GM19452 (cell line): ENCODE results near the gene CPLX3.

ENCODE experiments used
- ATAC-seq: cut with Tn5 transposase; IDR thresholded peaks from one replicate; pipeline ENCODE4 v1.9.1; 2021; ENCODE audit not compliant: unreplicated experiment

Gene CPLX3

DNA sequence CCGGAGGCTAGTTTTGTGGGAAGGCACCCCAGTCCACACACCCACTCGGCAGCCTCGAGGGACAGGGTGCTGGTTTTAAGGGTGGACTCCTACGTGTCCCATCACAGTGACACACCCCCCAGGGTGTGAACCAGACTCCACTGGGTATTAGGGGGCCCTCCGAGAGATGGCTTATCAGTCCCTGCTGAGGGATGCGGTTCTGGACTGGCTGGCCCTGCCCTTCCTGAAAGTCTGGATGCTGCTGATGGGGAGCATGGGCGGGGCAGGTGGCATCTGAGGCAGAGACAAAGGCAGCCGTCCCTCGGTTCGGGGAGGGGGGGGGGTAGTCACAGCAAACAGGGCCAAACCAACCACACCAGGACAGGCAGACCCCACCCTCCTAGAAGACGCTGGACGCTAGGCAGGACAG is 17.5 kb downstream of the CPLX3 start:
- no peak for ATAC-seq

DNA sequence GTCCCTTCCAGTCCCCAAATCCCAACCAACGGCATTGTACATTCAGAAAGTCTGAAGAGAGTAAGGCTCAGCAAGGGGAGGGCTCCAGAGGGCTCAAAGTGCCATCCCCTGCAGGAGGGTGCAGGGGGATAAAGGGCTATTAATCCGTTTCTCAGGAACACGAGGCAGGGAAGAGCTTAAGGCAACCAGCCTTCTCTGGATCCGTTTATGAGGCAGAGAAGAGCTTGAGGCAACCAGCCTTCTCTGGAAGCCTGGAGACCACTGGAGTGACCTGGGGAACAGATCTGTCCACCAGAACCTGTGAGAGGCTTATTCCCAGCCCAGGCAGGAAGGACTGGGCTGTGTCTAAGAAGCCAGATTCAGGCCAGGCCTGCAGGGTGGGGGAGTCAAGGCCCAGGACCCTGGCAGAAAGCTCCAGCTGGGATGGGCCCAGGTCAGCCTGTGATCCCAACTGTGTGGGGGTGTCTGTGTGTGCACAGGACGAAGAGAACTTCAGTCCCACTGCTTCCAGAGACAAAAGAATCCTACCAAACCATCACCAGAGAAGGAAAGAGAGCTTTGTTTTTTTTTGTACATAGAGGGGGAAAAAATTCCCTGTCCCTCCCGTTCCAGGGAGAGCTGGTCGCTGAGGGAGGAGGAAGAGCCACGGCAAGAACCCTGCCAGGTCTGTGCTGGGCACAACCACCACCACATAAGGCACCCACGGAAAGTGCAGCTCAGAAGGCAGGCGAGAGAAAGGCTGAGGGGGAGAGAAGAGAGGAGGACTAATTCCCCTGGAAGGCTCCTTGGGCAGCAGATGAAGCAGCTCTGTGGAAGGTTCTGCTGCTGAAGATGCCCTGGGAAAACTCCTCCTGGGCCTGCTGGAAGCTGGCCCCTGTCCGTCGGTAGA is 18.1 kb downstream of the CPLX3 start:
- ATAC-seq = no peak

DNA sequence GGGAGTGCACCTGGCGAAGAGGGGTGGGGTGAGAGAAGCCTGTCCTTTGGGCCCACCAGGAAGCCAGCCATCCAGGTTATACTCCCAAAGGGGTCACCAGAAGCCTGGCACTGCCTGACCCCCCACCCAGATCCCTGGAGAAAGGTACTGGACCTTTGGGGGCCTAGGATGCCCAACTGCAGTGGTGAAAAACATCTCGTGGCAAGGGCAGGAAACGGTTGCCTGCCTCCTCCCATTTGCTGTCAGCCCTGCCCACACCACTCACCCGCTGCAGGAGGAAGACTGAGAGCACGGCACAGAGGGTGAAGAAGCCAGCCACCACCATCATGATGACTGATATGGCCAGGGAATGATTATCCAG is 18.8 kb downstream of the CPLX3 start:
- ATAC-seq = no peak

DNA sequence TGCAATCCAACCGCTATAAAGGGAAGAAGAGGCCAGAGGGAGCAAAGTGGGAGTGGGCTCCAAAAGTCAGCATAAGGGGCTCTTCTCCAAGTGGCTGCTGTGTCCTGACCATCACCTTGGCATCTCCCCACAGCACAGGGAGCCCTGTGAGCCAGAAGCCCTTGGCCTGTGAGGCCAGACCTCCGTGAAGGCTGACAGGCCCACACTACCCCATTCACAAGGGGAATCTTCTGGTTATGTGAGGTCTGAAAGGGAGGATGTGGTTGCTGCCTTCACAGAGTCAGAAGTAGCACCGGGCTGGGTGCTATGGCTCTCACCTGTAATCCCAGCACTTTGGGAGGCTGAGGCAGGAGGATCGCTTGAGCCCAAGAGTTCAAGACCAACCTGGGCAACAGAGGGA is 19.2 kb downstream of the CPLX3 start:
- no peak for ATAC-seq

DNA sequence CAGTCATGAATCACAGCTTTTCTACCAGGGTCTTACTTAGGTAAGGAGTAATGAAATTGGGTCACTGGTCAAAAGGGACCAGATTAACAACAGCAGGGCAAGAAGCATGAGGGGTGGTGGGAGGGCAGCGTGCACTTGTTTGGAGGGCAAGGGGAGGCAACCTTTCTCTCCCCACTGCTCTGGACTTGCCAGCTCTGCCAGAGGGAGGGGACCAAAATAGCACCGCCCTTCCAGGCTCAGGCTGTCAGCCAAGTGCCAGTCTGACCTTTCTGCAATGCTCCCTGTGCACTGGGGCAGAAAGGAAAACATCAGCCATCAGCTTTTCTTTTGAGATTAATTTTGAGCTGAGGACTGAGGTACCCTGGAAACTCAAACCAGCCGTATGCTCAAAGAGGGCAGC is 21.0 kb downstream of the CPLX3 start:
- ATAC-seq = no peak

DNA sequence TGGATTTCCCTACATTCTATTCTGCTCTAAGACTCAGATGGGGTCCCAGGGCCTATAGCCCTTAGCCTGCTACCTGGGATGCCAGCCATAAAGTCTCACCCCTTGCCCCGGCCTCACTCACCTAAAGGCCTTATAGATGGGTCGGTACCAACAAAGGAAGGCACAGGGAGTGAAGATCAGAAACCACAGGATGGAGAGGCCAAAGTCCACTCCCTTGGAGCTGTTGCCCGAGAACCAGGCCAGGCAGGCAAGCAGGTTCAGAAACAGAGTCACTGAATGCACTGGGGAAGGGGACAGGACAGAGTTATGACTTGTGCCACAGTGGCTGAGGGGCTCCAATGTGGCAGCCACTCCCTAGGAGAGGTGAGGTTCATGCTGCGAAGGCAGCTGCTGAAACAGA is 24.0 kb downstream of the CPLX3 start:
- ATAC-seq = no peak

DNA sequence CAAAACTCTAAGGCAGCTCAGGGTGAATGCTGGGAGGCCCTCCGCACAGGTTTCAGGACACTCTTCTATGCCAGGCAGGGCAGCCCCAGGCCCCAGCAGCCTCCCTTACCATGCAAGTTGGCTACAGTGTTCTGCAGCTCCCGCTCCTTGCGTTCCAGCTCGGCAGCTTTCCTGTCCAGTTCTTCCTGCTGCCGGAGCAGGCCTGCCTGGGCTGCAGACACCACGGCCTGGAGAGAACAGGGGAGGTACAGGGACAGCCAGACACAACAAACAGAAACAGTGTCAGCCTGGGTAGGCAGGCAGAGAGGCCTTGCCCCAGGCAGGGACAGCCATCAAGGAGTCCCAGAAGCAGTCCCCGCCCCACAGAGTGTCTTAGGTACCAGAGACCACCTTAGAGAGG is 25.5 kb downstream of the CPLX3 start:
- ATAC-seq = no peak

DNA sequence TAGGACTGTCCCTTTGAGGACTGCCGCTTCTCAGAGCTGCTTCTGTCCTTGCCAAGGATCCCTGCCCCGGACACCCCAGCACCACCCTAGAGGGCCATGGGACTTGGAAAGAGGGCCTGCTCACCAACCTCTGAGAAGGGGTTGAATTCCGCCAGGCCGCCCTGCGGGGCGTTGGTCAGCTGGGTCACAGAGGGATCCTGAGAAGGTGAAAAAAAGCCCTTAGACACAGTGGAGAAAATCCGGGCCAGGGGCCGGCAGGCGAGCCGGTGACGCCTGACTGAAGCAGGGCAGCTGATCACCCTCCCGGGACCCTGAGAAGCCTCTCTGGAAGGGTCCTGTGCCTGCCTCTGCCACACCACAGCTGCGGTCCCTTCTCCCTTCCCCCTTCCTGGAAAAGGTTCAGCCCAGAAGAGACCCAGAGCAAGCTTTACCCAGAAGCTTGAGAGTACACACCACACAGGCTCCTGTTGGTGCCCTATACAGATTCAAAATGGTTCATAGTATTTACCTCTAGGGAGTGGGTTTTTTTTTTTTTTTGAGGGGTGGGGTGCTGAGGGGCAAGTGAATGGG is 28.1 kb downstream of the CPLX3 start:
- no peak for ATAC-seq

DNA sequence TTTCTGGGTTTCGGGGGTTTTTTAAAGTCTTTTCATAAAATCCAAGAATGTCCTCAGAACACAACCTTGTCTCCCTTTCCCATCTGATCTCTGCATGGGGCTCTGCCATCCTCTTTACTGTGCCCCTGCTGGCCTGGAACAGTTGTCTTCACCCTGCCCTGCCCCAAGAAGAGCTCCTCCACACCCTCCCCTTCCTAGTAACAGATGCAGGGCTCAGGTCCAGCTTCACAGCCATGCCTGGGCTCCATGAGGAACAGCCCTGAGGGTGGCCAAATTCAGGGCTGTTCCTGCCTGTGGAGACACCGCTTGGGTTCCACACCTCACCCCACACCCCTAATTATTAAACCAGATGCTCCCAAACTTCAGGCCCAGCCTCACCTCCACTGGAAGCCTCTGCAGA is 29.4 kb downstream of the CPLX3 start:
- no peak for ATAC-seq

DNA sequence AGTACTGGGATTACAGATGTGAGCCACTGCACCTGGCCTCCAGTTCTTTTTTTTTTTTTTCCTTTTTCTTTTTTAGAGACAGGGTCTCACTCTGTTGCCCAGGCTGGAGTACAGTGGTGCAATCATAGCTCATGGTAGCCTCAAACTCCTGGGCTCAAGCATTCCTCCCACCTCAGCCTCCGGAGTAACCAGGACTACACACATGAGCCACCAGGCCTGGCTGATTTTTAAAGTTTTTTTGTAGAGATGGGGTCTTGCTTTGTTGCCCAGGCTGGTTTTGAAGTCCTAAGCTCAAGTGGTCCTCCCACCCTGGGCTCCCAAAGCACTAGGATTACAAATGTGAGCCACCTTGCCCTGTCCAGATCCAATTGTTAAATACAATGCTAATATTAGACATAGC is 30.1 kb downstream of the CPLX3 start:
- no peak for ATAC-seq

DNA sequence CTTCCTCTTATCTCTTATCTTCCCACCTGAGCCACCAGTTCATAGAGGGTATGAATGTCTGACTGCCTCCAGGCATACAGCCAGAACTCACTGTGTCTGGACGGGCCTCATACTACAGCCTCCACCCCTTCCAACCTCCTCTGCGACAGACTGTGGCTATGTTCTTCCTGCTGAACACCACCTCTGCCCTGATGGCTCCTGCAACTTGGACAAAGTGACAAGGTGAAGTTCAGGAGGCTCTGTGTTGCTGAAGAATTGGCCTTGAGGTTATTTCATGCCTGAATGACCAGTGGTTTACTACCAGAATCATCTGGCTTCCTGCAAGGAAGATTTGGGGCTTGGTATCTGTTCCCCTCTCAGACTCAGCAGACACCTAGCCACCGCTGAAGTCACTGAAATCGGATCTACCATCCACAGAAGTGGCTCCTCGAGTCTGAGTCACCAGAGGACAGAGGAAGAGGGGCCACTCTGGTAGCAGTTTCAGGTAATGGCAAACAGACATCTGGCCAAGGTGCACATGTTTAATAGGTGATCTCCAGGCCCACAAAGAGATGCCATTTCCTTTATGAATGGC is 30.7 kb downstream of the CPLX3 start:
- peak; percentile 82 for ATAC-seq

DNA sequence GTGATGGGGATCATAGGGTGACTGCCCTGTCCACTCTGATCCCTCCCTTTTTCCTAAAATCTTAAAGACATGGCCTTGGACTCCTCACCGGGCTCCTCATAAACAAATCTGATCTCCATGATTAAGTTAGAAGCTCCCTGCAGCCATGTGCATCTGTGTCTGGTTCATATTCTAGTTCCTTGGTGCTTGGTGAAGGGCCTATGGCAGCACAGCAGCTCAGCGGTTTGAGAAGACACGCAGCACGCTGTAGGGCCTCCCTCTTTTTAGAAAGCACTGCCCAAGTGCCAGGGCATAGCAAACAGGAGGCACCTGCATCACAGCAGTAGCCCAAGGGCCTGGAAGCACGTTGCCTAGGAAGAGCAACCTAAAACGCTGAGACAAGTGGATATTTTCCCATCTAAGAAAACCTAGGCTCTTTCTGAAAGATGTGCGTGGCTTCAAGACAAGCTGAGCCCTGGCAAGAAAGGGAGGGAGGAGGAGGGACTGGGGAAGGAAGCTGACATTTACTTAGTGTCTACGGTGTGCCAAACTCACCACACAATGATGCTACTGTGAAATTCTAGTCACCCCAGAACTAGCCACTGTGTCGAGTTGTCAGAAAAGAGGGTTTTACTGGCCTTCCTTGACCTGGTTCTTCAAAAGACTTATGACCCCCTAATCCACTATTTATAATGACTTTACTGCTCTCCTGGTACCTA is 31.4 kb downstream of the CPLX3 start:
- ATAC-seq = peak; percentile 17

DNA sequence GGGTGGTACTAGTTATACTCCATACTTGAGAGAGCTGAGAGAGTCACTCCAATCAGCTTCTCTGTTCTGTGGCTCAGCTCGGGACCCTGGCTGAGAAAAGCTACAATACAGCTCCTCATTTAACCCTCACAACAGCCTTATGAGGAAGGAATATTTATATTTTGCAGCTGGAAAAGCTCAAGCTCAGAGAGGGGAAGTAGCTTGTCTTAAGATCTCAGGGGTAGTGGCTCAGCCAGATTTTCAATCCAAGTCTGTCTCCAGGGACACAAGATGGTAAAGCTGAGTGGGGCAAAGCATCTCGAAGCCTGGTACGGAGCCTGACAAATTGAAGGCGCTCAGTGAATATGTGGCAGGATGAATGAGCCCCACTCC is 31.9 kb downstream of the CPLX3 start:
- no peak for ATAC-seq

DNA sequence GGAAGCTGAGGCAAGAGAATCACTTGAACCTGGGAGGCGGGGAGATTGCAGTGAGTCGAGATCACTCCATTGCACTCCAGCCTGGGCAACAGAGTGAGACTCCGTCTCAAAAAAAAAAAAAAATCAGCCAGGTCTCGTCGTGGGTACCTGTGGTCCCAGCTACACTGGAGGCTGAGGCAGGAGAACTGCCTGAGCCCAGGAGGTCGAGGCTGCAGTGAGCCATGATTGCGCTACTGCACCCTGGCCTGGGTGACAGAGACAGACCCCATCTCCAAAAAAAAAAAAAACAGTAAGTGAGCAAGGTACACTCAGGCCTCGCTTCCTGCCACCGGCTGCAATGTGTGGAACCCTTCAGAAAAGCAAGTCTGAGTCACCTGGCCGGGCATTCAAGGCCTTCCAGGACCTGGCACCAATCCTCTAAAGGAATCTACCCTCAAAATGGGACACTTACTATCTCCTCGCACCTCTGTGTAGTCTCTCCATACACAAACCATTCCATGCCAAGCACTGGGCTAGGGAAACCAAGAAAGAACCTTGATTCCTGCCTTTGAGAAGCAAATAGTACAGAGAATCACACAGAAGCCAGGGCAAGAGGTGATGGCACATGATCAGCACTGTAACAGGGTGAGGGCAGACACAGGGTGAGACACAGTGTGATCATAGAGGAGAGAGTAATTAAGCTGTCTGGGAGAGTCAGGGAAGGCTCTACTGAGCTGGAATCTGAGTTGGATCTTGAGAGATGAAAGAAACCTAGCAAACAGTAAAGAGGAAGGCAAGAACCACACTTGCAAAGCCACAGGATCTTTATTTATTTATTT is 37.0 kb downstream of the CPLX3 start:
- no peak for ATAC-seq

DNA sequence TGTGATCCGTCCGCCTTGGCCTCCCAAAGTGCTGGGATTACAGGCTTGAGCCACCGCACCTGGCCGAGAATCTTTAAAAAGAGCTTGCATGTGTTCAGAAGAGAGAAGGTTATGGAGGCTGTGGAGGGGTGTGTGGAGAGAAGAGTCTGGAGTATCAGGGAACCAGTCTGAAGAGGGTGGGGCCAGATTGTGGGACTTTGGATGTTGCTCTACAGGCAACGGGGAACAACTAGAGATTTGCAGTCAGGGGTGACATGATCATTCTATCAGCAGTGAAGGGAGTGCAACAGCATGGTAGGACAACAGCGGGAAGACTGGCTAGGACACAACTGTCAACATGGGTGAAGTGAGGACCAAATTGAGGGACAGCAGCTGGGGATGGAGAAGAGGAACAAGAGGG is 37.9 kb downstream of the CPLX3 start:
- no peak for ATAC-seq

DNA sequence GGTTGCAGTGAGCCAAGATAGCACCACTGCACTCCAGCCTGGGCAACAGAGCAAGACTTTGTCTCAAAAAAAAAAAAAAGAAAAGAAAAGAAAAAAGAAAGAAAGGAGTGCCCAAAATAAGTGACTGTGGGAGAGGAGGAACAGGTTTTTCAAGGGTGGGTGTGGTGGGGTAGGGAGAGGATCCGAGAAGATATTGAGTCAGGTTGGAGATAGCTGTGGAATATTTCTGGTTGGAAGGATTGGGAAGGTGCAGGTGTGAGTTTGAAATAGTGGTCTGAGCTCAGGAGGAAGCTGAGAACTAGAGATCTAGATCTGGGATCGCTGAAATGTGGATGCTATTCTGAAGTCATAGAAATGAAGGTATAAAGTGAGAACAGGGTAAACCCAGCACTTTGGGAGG is 38.9 kb downstream of the CPLX3 start:
- ATAC-seq = no peak

DNA sequence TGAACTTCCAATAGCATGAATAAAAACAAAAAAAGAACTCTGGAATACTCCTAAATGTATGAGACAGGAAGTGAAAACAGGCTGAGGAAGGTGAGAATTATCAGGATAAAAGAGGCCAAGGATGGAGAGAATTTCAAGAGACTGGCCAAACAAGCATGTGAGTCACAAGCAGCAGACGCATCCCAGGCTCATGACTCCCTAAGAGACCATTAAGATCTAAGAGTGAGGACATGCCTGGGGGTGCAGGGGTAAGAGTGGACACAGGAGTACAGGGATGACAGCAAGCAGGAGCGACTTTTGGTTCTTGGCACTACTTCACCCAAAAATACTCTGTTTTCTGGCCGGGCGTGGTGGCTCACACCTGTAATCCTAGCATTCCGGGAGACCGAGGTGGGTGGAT is 39.7 kb downstream of the CPLX3 start:
- no peak for ATAC-seq

DNA sequence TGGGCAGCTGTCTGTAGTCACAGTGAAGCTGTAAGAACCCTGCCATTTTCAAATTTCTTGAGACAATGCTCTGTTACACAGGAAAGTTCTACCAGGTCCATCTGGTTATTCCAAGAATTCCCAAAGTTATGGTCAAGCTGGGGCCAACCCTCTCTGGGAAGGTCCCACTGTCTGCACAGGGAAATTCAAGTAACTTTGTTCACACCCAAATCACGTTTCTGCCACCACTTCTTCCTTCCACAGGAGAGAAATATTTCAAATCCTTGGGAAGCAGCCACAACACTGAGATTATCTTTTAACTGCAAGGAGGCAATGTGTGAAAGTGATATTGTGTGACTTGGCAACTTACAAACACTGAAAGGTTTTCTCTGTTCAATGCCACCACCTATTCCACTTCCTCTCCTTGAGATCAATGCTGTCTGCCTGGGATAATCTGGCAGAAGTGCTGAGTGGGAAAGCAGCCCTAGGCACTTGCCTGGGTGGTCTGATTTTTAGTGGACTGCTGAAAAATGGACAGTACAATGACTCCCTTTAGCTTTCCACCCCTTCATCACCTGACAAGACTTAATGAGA is 41.1 kb downstream of the CPLX3 start:
- no peak for ATAC-seq

DNA sequence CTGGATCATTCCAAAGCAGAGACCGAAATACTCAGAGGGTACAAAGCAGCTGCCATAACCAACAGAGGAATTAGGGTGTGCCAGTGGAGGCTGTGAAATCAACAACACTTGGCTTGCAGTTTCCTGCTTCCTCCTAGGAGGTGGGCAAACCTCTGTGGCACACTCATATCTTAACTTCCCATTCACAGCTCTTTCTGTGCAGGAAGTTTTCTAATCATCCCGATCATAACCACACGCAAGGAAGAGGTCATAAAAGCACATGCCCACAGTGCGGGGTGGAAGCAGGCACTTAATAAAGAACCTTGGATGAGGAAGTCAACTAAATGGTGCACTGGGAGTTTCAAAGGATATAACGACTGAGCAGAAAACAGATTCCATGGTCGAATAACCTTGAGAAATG is 41.6 kb downstream of the CPLX3 start:
- ATAC-seq = no peak

DNA sequence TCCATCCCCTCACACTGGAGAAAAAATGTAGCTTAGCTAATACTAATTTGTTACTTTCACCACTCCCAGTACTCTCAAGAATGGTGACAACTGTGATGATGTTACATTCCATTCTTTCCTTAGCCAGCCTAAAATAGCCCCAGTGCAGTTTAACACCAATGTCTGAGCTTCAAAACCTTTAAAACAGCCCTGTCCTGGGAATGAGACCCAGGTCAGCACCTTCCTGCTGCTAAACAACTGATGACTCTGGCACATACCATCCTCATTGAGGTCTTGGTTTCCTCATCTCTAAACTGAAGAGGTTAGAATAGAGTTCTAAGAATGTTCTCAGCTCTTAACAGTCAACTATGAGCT is 42.9 kb downstream of the CPLX3 start:
- ATAC-seq = no peak
